Natural killer cell (primary cell): Measurements from ENCODE around the gene CAMK2B. TPM values are rescaled to one million over a fixed set of nuclear protein-coding genes. Genes with fewer than 3 reads are reported as not detected.
A peak's percentile ranks its signal among the peaks of the same experiment; 100 is the strongest.

ENCODE experiments used
- ATAC-seq, 3 donors: fragments of 150-1000 bp in 2 of 3; fragments of 200-7000 bp in 1 of 3; cut with Tn5 transposase; 1 replicate in 1 of 3; 2 replicates in 2 of 3; pipeline ENCODE4 v1.10.0; 2021; ENCODE audit warnings: mild to moderate bottlenecking in 2 of 3, moderate library complexity in 2 of 3
- DNase-seq, 2 donors: peaks; one replicate each; pipeline versions ENCODE4 v3.0.0 to v3.0.0-alpha.2; 2013 to 2021; ENCODE audit warnings: mixed read lengths in 1 of 2
- H3K27ac ChIP-seq: one replicate; pipeline ENCODE4 v1.5.1; 2013; ENCODE audit warnings: mild to moderate bottlenecking, low read length
- H3K27me3 ChIP-seq: one replicate; pipeline ENCODE4 v1.6.1; 2013; ENCODE audit warnings: low read length; ENCODE audit not compliant: control insufficient read depth, insufficient read depth
- H3K36me3 ChIP-seq: one replicate; pipeline ENCODE4 v1.6.1; 2013; ENCODE audit warnings: low read length; ENCODE audit not compliant: control insufficient read depth, insufficient read depth
- H3K4me1 ChIP-seq: one replicate; pipeline ENCODE4 v1.6.1; 2013; ENCODE audit warnings: low read length; ENCODE audit not compliant: control insufficient read depth, insufficient read depth
- H3K4me3 ChIP-seq: one replicate; pipeline ENCODE4 v1.5.1; 2013; ENCODE audit warnings: low read length
- H3K9me3 ChIP-seq: one replicate; pipeline ENCODE4 v1.6.1; 2013; ENCODE audit warnings: low read length; ENCODE audit not compliant: control insufficient read depth, insufficient read depth
- H3K27ac Mint-ChIP-seq, 2 donors: one replicate each; pipeline ENCODE4 v1.8.0; 2022; ENCODE audit warnings: mild to moderate bottlenecking in 2 of 2, mixed read lengths in 2 of 2, moderate library complexity in 1 of 2
- H3K27me3 Mint-ChIP-seq, 2 donors: one replicate each; pipeline ENCODE4 v1.8.0; 2022; ENCODE audit warnings: low read depth in 2 of 2, mixed read lengths in 2 of 2
- H3K36me3 Mint-ChIP-seq: one replicate; pipeline ENCODE4 v1.8.0; 2022; ENCODE audit warnings: mixed read lengths
- H3K4me1 Mint-ChIP-seq, 2 donors: one replicate each; pipeline ENCODE4 v1.8.0; 2022; ENCODE audit warnings: mixed read lengths in 2 of 2
- H3K4me3 Mint-ChIP-seq: one replicate; pipeline ENCODE4 v1.8.0; 2022; ENCODE audit warnings: mild to moderate bottlenecking, moderate library complexity, mixed read lengths
- H3K9me3 Mint-ChIP-seq, 2 donors: one replicate each; pipeline ENCODE4 v1.8.0; 2022; ENCODE audit warnings: mixed read lengths in 2 of 2
- CTCF ChIP-seq: fragments of 200-600 bp; IDR thresholded peaks from one replicate; pipeline ENCODE4 v1.8.0; 2022; ENCODE audit warnings: antibody characterized with exemption
- WGBS: methylation state at CpG from one replicate; pipeline ENCODE4 v1.1.7; 2013; ENCODE audit warnings: missing lambda C conversion rate; ENCODE audit not compliant: insufficient coverage; 5-methylcytosine and 5-hydroxymethylcytosine counted together
- intact Hi-C: fragments of 100-400 bp; cut with micrococcal nuclease; formaldehyde crosslinking; loops from one replicate; pipeline ENCODE4 v1.14.2; 2022
- total RNA-seq, 4 donors: library from RNA; stranded (reverse); fragments of 120-200 nt in 1 of 4; gene quantifications; one replicate each; pipeline versions ENCODE4 v1.2.3 to v1.2.4, GENCODE V29; 2013 to 2022

The CAMK2B gene
- total RNA-seq, 3 donors from 2014 or later (not counting 1 experiment from before 2014, with no cell fraction given): 0.70 TPM; not detected in 2

GRCh38 chr7:44212018-44212417 lies 113.4 kb downstream of the CAMK2B start:
- no peak overlapping the region for H3K27ac ChIP-seq
- no peak overlapping the region for H3K4me3 ChIP-seq
- no peak overlapping the region for H3K4me3 Mint-ChIP-seq
- no peak overlapping the region for H3K27ac Mint-ChIP-seq
- no peaks in the 10 kb centered on the region for H3K27me3 ChIP-seq
- WGBS: 98% methylated on average over 6 of the region's 6 CpGs
- no peaks in the 10 kb centered on the region for H3K4me1 ChIP-seq
- DNase-seq (no peak), ATAC-seq (no peak)
- intact Hi-C loops: no loop called here
- H3K36me3 Mint-ChIP-seq: peaks cover 19% of the 10 kb centered on the region
- H3K27me3 Mint-ChIP-seq: no peaks in the 10 kb centered on the region
- peaks cover 61% of the 10 kb centered on the region for H3K36me3 ChIP-seq
- no peaks in the 10 kb centered on the region for H3K9me3 Mint-ChIP-seq
- H3K4me1 Mint-ChIP-seq: peaks cover 0 to 5% of the 10 kb centered on the region in 2 donors
- TF ChIP-seq CTCF: no peak
- H3K9me3 ChIP-seq: no peaks in the 10 kb centered on the region

- Histone ChIP-seq H3K27ac (no peak overlapping the region), H3K4me1 (no peaks in the 10 kb centered on the region), H3K9me3 (no peaks in the 10 kb centered on the region), H3K36me3 (peaks cover 69% of the 10 kb centered on the region), H3K4me3 (no peak overlapping the region), H3K27me3 (no peaks in the 10 kb centered on the region)
- WGBS: 98% methylated on average over 10 of the region's 10 CpGs
- Mint-ChIP-seq H3K9me3 (no peaks in the 10 kb centered on the region), H3K4me1 (peaks cover 0 to 10% of the 10 kb centered on the region in 2 donors), H3K27ac (peak overlapping the region in 1 of 2 donors; percentile 4), H3K4me3 (no peak overlapping the region), H3K36me3 (peaks cover 19% of the 10 kb centered on the region), H3K27me3 (no peaks in the 10 kb centered on the region)
- no peak for TF ChIP-seq CTCF
- no peak for ATAC-seq
- intact Hi-C loops: no loop called here
- no peak for DNase-seq
Measured at GRCh38 chr7:44211126-44211675, 114.2 kb downstream of the CAMK2B start.

GRCh38 chr7:44210107-44210506 lies 115.3 kb downstream of the CAMK2B start:
- Histone ChIP-seq H3K9me3 (no peaks in the 10 kb centered on the region), H3K27ac (no peak overlapping the region), H3K36me3 (peaks cover 78% of the 10 kb centered on the region), H3K27me3 (no peaks in the 10 kb centered on the region), H3K4me3 (no peak overlapping the region), H3K4me1 (no peaks in the 10 kb centered on the region)
- DNase-seq (no peak), ATAC-seq (no peak)
- intact Hi-C loops: no loop called here
- Mint-ChIP-seq H3K4me1 (peaks cover 0 to 10% of the 10 kb centered on the region in 2 donors), H3K9me3 (no peaks in the 10 kb centered on the region), H3K27ac (no peak overlapping the region), H3K27me3 (no peaks in the 10 kb centered on the region), H3K36me3 (peaks cover 19% of the 10 kb centered on the region), H3K4me3 (no peak overlapping the region)
- TF ChIP-seq CTCF: no peak
- 100% methylated on average over 5 of the region's 5 CpGs for WGBS

GRCh38 chr7:44208085-44208484 lies 117.3 kb downstream of the CAMK2B start:
- DNase-seq (no peak), ATAC-seq (no peak)
- H3K36me3 ChIP-seq: peaks cover 83% of the 10 kb centered on the region
- intact Hi-C loops: no loop called here
- no peak overlapping the region for H3K4me3 ChIP-seq
- H3K4me1 Mint-ChIP-seq: peaks cover 8 to 19% of the 10 kb centered on the region in 2 donors
- H3K9me3 Mint-ChIP-seq: no peaks in the 10 kb centered on the region
- H3K4me3 Mint-ChIP-seq: no peak overlapping the region
- TF ChIP-seq CTCF: no peak
- H3K27me3 ChIP-seq: no peaks in the 10 kb centered on the region
- no peaks in the 10 kb centered on the region for H3K9me3 ChIP-seq
- no peaks in the 10 kb centered on the region for H3K4me1 ChIP-seq
- no peak overlapping the region for H3K27ac ChIP-seq
- no peak overlapping the region for H3K27ac Mint-ChIP-seq
- WGBS: 99% methylated on average over 7 of the region's 7 CpGs
- H3K27me3 Mint-ChIP-seq: no peaks in the 10 kb centered on the region
- peaks cover 19% of the 10 kb centered on the region for H3K36me3 Mint-ChIP-seq
